Prostate gland (tissue), 2 donors: ENCODE measurements around the gene NSD1.

ENCODE experiments used
- CTCF ChIP-seq, 4 experiments: fragments of 200-600 bp in 2 of 4; fragments of 450-650 bp in 2 of 4; sonication (generic) in 2 of 4; IDR thresholded peaks; 1 replicate in 3 of 4; 2 replicates in 1 of 4; pipeline ENCODE4 v1.5.1; 2016 to 2019; ENCODE audit warnings: antibody characterized with exemption in 4 of 4, mild to moderate bottlenecking in 2 of 4, moderate library complexity in 2 of 4
- POLR2A ChIP-seq: fragments of 450-650 bp; IDR thresholded peaks from one replicate; pipeline ENCODE4 v1.6.1; 2016; ENCODE audit warnings: antibody characterized with exemption, mild to moderate bottlenecking
- POLR2AphosphoS5 ChIP-seq: sonication (generic); formaldehyde crosslinking; IDR thresholded peaks from one replicate; pipeline ENCODE4 v1.6.1; 2017; ENCODE audit warnings: antibody characterized with exemption

- TF ChIP-seq CTCF (IDR thresholded peaks at IDR 0.05) (no peak), POLR2A (no peak), POLR2AphosphoS5 (no peak)
Measured at GRCh38 chr5:177231479-177232250, 98.1 kb downstream of the NSD1 start.
